ENCODE data around the gene ZNF343.
"Not testable (repeated sequence)": the region's sequence is repeated elsewhere in the genome, so short reads cannot be mapped to it uniquely, and the experiment has no call there.

The ZNF343 gene

DNA sequence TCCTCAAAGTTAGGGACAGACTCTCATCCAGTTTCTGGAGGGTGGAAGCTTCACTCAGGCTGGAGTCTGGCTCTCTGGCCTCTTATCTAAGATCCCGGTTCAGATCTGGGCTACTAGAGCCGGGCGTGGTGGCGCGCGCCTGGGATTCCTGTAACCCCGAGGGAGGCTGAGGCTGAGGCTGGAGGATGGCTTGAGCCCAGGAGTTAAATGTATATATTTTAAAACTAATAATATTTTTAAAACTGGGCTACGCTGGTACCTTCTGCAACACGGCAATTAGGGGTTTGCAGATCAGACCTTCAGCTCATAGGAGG is 710 bp upstream of the ZNF343 start:
- TF ChIP-seq CTCF (conservative IDR thresholded peaks at IDR 0.05; ENCODE audit: control insufficient read depth, insufficient read depth, low read depth, low read length): no peak
- peak overlapping the region; percentile 94 for H3K4me3 ChIP-seq (ENCODE audit: control insufficient read depth, low read depth, low read length)
- DNase-seq (ENCODE audit: low read depth): no peak

DNA sequence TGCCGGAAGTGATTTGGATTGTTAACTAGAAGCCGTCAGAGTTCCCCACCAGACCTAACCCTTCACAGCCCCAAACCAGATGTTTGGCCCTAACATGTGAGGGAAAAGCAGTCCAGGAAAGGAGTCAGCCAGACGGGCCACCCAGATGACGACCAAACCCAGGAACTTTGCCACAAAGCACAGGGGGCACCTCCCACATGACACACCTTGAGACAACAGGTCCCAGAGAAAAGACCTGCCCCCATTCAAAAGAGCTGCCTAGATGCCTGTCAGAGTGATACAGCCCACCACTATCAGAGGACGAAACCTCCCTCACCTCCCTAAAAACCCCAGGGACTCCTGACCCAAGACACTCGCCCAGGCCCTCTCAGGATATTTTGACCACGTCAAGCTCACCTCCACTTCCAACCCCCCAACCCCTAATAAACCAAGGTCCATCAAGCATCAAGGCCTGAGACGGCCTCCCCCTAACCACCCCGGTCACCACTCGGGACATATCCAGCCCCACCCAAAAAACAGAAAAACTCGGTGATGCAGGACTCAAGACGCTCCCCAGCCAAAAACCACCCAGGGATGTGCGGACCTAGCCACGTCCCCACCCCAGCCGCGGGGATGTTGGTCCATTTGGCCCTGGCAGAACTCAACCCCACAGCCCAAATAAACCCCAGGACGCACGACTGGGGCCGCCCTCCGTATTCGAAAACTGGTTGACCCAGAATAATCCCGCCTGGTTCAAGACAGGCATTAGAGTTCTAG is 662 bp downstream of the ZNF343 start:
- peak overlapping the region; percentile 94 for H3K4me3 ChIP-seq (ENCODE audit: control insufficient read depth, low read depth, low read length)
- DNase-seq (ENCODE audit: low read depth): peak; percentile 73
- no peak for TF ChIP-seq CTCF (conservative IDR thresholded peaks at IDR 0.05; ENCODE audit: control insufficient read depth, insufficient read depth, low read depth, low read length)

- TF ChIP-seq CTCF (conservative IDR thresholded peaks at IDR 0.05; ENCODE audit: control insufficient read depth, insufficient read depth, low read depth, low read length): no peak
- H3K4me3 ChIP-seq (ENCODE audit: control insufficient read depth, low read depth, low read length): peak overlapping the region; percentile 94
- DNase-seq (ENCODE audit: low read depth): peak; percentile 37
Observed at GRCh38 chr20:2507464-2507863, 1.3 kb downstream of the ZNF343 start.

GRCh38 chr20:2506426-2506825 is 2.3 kb downstream of the ZNF343 start:
- DNase-seq (ENCODE audit: low read depth); H3K4me3 ChIP-seq (ENCODE audit: control insufficient read depth, low read depth, low read length): not testable (repeated sequence)

DNA sequence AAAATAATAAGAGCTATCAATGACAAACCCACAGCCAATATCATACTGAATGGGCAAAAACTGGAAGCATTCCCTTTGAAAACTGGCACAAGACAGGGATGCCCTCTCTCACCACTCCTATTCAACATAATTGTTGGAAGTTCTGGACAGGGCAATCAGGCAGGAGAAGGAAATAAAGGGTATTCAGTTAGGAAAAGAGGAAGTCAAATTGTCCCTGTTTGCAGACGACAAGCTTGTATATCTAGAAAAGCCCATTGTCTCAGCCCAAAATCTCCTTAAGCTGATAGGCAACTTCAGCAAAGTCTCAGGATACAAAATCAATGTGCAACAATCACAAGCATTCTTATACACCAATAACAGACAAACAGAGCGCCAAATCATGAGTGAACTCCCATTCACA is 3.9 kb downstream of the ZNF343 start:
- not testable (repeated sequence) for DNase-seq (ENCODE audit: low read depth); H3K4me3 ChIP-seq (ENCODE audit: control insufficient read depth, low read depth, low read length)

DNA sequence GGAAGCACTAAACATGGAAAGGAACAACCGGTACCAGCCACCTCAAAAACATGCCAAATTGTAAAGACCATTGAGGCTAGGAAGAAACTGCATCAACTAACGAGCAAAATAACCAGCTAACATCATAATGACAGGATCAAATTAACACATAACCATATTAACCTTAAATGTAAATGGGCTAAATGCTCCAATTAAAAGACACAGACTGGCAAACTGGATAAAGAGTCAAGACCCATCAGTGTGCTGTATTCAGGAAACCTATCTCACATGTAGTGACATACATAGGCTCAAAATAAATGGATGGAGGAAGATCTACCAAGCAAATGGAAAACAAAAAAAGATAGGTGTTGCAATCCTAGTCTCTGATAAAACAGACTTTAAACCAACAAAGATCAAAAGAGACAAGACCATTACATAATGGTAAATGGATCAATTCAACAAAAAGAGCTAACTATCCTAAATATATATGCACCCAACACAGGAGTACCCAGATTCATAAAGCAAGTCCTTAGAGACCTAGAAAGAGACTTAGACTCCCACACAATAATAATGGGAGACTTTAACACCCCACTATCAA is 5.8 kb downstream of the ZNF343 start:
- not testable (repeated sequence) for H3K4me3 ChIP-seq (ENCODE audit: control insufficient read depth, low read depth, low read length); DNase-seq (ENCODE audit: low read depth)

DNA sequence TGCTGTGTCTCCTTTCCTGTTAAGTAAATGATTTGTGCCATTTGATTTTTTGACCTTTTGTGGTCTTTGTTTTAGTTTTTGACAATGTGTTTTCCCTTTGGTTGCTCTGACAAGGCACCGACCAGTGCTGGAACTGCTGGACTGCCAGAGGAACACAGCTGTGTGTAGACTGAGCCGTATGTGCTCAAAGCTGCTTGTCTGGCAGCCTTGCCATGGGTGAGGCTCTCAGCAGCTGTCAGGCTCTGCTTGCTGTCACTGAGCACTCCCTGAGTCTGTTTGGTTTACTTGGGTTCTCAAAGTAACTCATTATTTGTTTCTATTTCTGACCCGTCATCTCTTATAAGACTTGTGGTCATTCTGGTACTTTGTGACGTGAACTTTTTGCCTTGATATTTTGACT is 23.1 kb downstream of the ZNF343 start:
- TF ChIP-seq CTCF (conservative IDR thresholded peaks at IDR 0.05; ENCODE audit: control insufficient read depth, insufficient read depth, low read depth, low read length): no peak
- DNase-seq (ENCODE audit: low read depth): no peak
- H3K4me3 ChIP-seq (ENCODE audit: control insufficient read depth, low read depth, low read length): no peak overlapping the region

- no peak for TF ChIP-seq CTCF (conservative IDR thresholded peaks at IDR 0.05; ENCODE audit: control insufficient read depth, insufficient read depth, low read depth, low read length)
- no peak overlapping the region for H3K4me3 ChIP-seq (ENCODE audit: control insufficient read depth, low read depth, low read length)
- no peak for DNase-seq (ENCODE audit: low read depth)
Observed at GRCh38 chr20:2485080-2485479, 23.6 kb downstream of the ZNF343 start.

All from fibroblast of mammary gland (primary cell).